Measurements from ENCODE around the gene ANKH. TPM values are rescaled to one million over a fixed set of nuclear protein-coding genes. Genes with fewer than 3 reads are reported as not detected.
A peak's percentile ranks its signal among the peaks of the same experiment; 100 is the strongest.

Gene ANKH
- total RNA-seq, 2 donors from 2014 or later, result 86.8 to 109 TPM

- Mint-ChIP-seq H3K27ac (no peak overlapping the region), H3K27me3 (no peaks in the 10 kb centered on the region), H3K4me3 (no peak overlapping the region), H3K36me3 (ENCODE audit: low read depth) (peaks cover 8% of the 10 kb centered on the region), H3K4me1 (peaks cover 7% of the 10 kb centered on the region)
- H3K9me3 ChIP-seq (ENCODE audit: control insufficient read depth, low read length, poor library complexity, severe bottlenecking), result no peaks in the 10 kb centered on the region
- ATAC-seq, result no peak
- no peak for DNase-seq
These were observed 127.0 kb downstream of the ANKH start for GRCh38 chr5:14744296-14745187.

GRCh38 chr5:14743601-14744295, 127.8 kb downstream of the ANKH start:
- Mint-ChIP-seq H3K4me1 (peaks cover 7% of the 10 kb centered on the region), H3K36me3 (ENCODE audit: low read depth) (peaks cover 8% of the 10 kb centered on the region), H3K27ac (no peak overlapping the region), H3K27me3 (no peaks in the 10 kb centered on the region), H3K4me3 (no peak overlapping the region)
- no peak for ATAC-seq
- H3K9me3 ChIP-seq (ENCODE audit: control insufficient read depth, low read length, poor library complexity, severe bottlenecking), result no peaks in the 10 kb centered on the region
- DNase-seq, result no peak

GRCh38 chr5:14742498-14742897, 129.1 kb downstream of the ANKH start:
- Mint-ChIP-seq H3K36me3 (ENCODE audit: low read depth) (peaks cover 8% of the 10 kb centered on the region), H3K4me3 (no peak overlapping the region), H3K4me1 (peaks cover 7% of the 10 kb centered on the region), H3K27me3 (no peaks in the 10 kb centered on the region), H3K27ac (peak overlapping the region; percentile 89)
- DNase-seq (no peak), ATAC-seq (no peak)
- no peaks in the 10 kb centered on the region for H3K9me3 ChIP-seq (ENCODE audit: control insufficient read depth, low read length, poor library complexity, severe bottlenecking)

- H3K4me1 Mint-ChIP-seq, result peaks cover 7% of the 10 kb centered on the region
- peak overlapping the region; percentile 89 for H3K27ac Mint-ChIP-seq
- peaks cover 8% of the 10 kb centered on the region for H3K36me3 Mint-ChIP-seq (ENCODE audit: low read depth)
- no peaks in the 10 kb centered on the region for H3K27me3 Mint-ChIP-seq
- no peak overlapping the region for H3K4me3 Mint-ChIP-seq
- no peaks in the 10 kb centered on the region for H3K9me3 ChIP-seq (ENCODE audit: control insufficient read depth, low read length, poor library complexity, severe bottlenecking)
- ATAC-seq (no peak), DNase-seq (no peak)
These were observed 129.7 kb downstream of the ANKH start for GRCh38 chr5:14741801-14742440.

DNA sequence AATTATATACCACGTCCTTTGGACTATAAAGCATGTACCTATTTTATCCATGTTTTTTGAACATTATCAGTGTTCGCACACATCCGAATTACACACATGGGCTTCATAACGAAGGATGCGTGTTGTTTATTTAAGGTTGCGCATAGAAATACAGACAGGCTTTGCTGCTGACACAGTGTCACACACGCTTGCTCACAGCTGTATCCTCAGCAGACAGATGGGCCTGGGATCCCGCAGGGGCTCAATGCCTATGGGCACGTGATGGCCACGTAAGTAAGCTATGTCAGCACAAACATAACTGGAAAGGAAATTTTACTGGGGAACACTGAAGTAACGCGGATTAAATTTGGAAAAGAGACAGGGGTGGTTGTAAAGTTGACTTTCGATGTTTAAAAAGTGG, 130.4 kb downstream of the ANKH start:
- ATAC-seq (no peak), DNase-seq (no peak)
- no peaks in the 10 kb centered on the region for H3K9me3 ChIP-seq (ENCODE audit: control insufficient read depth, low read length, poor library complexity, severe bottlenecking)
- peaks cover 11% of the 10 kb centered on the region for H3K4me1 Mint-ChIP-seq
- peaks cover 12% of the 10 kb centered on the region for H3K36me3 Mint-ChIP-seq (ENCODE audit: low read depth)
- H3K27ac Mint-ChIP-seq, result peak overlapping the region; percentile 19
- no peaks in the 10 kb centered on the region for H3K27me3 Mint-ChIP-seq
- no peak overlapping the region for H3K4me3 Mint-ChIP-seq

DNA sequence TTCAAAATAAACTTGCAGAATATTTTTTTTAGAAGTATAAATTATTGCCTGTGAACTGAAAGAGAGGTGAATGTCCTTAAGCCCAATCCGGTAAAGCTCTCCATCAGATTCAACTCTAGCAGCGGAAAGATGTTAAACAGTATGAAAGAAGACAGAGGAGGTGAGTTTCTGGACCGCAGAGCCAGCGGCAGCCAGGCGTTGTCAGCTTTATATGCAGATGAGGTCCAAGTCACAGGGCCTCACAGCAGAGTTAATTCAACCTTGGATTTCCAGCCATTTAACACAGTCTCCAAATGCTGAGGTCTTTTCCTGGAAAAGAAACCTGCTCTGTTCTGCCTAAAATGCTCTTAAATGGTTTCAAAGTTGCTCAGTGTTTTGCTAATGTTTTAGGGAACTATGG, 131.6 kb downstream of the ANKH start:
- Mint-ChIP-seq H3K27me3 (no peaks in the 10 kb centered on the region), H3K4me3 (no peak overlapping the region), H3K27ac (no peak overlapping the region), H3K4me1 (peaks cover 9% of the 10 kb centered on the region), H3K36me3 (ENCODE audit: low read depth) (peaks cover 12% of the 10 kb centered on the region)
- DNase-seq (no peak), ATAC-seq (no peak)
- no peaks in the 10 kb centered on the region for H3K9me3 ChIP-seq (ENCODE audit: control insufficient read depth, low read length, poor library complexity, severe bottlenecking)

GRCh38 chr5:14739538-14739937, 132.0 kb downstream of the ANKH start:
- ATAC-seq (no peak), DNase-seq (no peak)
- no peaks in the 10 kb centered on the region for H3K9me3 ChIP-seq (ENCODE audit: control insufficient read depth, low read length, poor library complexity, severe bottlenecking)
- Mint-ChIP-seq H3K4me1 (peaks cover 9% of the 10 kb centered on the region), H3K36me3 (ENCODE audit: low read depth) (peaks cover 12% of the 10 kb centered on the region), H3K27me3 (no peaks in the 10 kb centered on the region), H3K27ac (no peak overlapping the region), H3K4me3 (no peak overlapping the region)

DNA sequence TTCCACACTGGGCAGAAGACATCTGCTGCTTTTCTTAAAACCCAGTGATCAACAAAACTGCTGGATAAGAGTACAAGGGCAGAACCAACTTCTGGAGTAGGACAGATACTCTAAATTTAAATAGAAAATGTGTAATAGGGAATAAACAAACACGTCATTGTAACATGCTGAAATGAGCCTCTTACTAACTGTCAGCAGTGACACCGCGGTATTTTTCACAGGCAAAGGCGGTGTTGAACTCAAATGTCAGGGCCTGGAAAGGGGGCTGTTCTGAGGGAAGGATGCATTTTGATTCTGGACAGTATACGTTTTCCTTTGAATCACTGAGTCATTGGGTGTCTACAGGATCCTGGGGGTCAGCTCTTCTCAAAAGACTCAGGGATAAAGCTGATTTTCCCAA, 133.5 kb downstream of the ANKH start:
- no peak for ATAC-seq
- Mint-ChIP-seq H3K27me3 (no peaks in the 10 kb centered on the region), H3K36me3 (ENCODE audit: low read depth) (peaks cover 10% of the 10 kb centered on the region), H3K27ac (peak overlapping the region; percentile 27), H3K4me3 (no peak overlapping the region), H3K4me1 (peaks cover 4% of the 10 kb centered on the region)
- no peak for DNase-seq
- H3K9me3 ChIP-seq (ENCODE audit: control insufficient read depth, low read length, poor library complexity, severe bottlenecking), result no peaks in the 10 kb centered on the region

GRCh38 chr5:14737291-14737690, 134.3 kb downstream of the ANKH start:
- no peaks in the 10 kb centered on the region for H3K27me3 Mint-ChIP-seq
- H3K36me3 Mint-ChIP-seq (ENCODE audit: low read depth), result peaks cover 9% of the 10 kb centered on the region
- no peak overlapping the region for H3K27ac Mint-ChIP-seq
- ATAC-seq, result no peak
- no peak overlapping the region for H3K4me3 Mint-ChIP-seq
- DNase-seq, result no peak
- H3K9me3 ChIP-seq (ENCODE audit: control insufficient read depth, low read length, poor library complexity, severe bottlenecking), result no peaks in the 10 kb centered on the region
- peaks cover 4% of the 10 kb centered on the region for H3K4me1 Mint-ChIP-seq

- peaks cover 4% of the 10 kb centered on the region for H3K4me1 Mint-ChIP-seq
- H3K27ac Mint-ChIP-seq, result peak overlapping the region; percentile 83
- no peaks in the 10 kb centered on the region for H3K9me3 ChIP-seq (ENCODE audit: control insufficient read depth, low read length, poor library complexity, severe bottlenecking)
- DNase-seq (no peak), ATAC-seq (no peak)
- H3K4me3 Mint-ChIP-seq, result no peak overlapping the region
- H3K27me3 Mint-ChIP-seq, result no peaks in the 10 kb centered on the region
- H3K36me3 Mint-ChIP-seq (ENCODE audit: low read depth), result peaks cover 4% of the 10 kb centered on the region
These were observed 135.6 kb downstream of the ANKH start for GRCh38 chr5:14735944-14736343.

- H3K4me3 Mint-ChIP-seq, result no peak overlapping the region
- peaks cover 4% of the 10 kb centered on the region for H3K36me3 Mint-ChIP-seq (ENCODE audit: low read depth)
- DNase-seq, result no peak
- no peak for ATAC-seq
- H3K9me3 ChIP-seq (ENCODE audit: control insufficient read depth, low read length, poor library complexity, severe bottlenecking), result no peaks in the 10 kb centered on the region
- H3K27ac Mint-ChIP-seq, result peak overlapping the region; percentile 83
- peaks cover 4% of the 10 kb centered on the region for H3K4me1 Mint-ChIP-seq
- H3K27me3 Mint-ChIP-seq, result no peaks in the 10 kb centered on the region
These were observed 137.2 kb downstream of the ANKH start for GRCh38 chr5:14734396-14734795.

DNA sequence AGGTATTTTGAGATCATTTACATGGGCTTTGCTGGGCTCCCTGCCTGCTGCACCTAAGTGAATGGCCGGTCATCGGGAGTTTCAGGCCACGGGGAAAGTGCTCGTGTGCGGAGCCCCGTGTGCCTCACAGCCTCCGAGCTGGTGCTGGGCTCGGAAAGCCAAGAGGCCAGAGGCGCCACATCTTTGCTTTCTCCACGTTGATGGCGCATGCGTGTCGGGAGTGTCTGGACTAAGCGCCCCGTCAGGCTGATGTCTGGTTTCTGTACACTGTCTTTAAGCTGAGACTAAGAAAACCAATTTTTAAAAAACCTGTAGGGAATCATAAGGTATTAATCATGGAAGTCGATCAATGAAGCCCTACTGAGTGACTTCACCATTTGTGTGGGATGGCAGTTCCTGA, 137.9 kb downstream of the ANKH start:
- peaks cover 4% of the 10 kb centered on the region for H3K36me3 Mint-ChIP-seq (ENCODE audit: low read depth)

DNA sequence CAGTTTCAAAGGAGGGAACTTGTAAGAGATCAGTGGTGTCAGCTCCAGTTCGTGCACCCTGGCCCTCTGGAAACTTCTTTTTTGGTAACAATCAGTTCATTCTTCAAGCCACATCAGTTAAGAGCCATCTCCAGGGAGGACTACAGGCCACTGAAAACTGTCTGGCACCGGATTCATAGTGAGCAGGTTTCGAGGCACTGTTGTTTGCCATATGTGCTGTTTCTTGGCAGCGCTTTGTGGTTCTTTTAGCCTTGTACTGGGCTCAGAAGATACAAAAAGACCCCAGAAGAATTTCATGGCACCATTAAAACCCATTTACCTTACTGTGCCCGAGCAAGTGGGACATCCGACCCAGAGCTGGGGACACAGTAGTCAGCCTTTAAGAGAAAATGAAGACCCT, 138.6 kb downstream of the ANKH start:
- Mint-ChIP-seq H3K27me3 (no peaks in the 10 kb centered on the region), H3K36me3 (ENCODE audit: low read depth) (peaks cover 4% of the 10 kb centered on the region), H3K4me1 (peaks cover 4% of the 10 kb centered on the region), H3K4me3 (no peak overlapping the region), H3K27ac (peak overlapping the region; percentile 16)
- ATAC-seq (no peak), DNase-seq (no peak)
- no peaks in the 10 kb centered on the region for H3K9me3 ChIP-seq (ENCODE audit: control insufficient read depth, low read length, poor library complexity, severe bottlenecking)

More for the DNA sequence above, 137.9 kb downstream of the ANKH start:
- peaks cover 4% of the 10 kb centered on the region for H3K4me1 Mint-ChIP-seq
- no peaks in the 10 kb centered on the region for H3K27me3 Mint-ChIP-seq
- ATAC-seq (no peak), DNase-seq (no peak)
- H3K4me3 Mint-ChIP-seq, result no peak overlapping the region
- H3K27ac Mint-ChIP-seq, result peak overlapping the region; percentile 16
- no peaks in the 10 kb centered on the region for H3K9me3 ChIP-seq (ENCODE audit: control insufficient read depth, low read length, poor library complexity, severe bottlenecking)

Measured in T-helper 17 cell (primary cell).